ENCODE data around the gene FRRS1L.

DNA sequence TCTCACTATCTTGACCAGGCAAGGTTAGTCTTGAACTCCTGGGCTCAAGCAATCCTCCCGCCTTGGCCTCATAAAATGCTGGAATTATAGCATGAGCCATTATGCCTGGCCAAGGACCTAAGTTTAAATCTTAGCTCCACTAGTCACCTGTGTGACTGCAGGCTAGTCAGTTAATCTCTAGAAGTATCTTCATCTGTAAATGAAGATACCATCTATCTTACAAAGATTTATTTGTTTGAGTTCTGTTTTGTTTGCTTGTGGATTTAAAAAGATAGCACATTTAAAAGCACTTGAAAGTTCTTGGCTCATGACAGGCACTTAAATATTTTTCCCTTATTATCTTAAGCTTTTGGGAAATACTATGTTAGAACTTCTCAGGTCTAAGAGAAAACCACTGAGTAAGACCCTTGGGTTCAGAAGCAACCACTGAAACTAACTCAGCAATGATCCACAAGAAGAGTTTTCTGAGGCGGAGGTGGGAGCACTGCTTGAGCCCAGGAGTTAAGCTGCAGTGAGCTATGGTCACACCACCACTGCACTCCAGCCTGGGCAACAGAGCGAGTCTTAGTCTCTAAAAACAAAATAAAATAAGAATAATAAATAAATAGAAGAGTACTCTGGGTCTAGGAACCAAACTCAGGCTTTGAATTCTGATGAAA is 66.4 kb downstream of the FRRS1L start:
- no peak for TF ChIP-seq POLR2A (IDR thresholded peaks at IDR 0.05)
- no peak for TF ChIP-seq POLR2AphosphoS5 (IDR thresholded peaks at IDR 0.05)
- TF ChIP-seq, protein P1, sequence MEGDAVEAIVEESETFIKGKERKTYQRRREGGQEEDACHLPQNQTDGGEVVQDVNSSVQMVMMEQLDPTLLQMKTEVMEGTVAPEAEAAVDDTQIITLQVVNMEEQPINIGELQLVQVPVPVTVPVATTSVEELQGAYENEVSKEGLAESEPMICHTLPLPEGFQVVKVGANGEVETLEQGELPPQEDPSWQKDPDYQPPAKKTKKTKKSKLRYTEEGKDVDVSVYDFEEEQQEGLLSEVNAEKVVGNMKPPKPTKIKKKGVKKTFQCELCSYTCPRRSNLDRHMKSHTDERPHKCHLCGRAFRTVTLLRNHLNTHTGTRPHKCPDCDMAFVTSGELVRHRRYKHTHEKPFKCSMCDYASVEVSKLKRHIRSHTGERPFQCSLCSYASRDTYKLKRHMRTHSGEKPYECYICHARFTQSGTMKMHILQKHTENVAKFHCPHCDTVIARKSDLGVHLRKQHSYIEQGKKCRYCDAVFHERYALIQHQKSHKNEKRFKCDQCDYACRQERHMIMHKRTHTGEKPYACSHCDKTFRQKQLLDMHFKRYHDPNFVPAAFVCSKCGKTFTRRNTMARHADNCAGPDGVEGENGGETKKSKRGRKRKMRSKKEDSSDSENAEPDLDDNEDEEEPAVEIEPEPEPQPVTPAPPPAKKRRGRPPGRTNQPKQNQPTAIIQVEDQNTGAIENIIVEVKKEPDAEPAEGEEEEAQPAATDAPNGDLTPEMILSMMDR (IDR thresholded peaks at IDR 0.05), result no peak
